Aorta (tissue), 5 donors: ENCODE measurements around the gene UCHL5. TPM values are rescaled to one million over a fixed set of nuclear protein-coding genes. Genes with fewer than 3 reads are reported as not detected.

Experiments used
- ATAC-seq: fragments of 200-7000 bp; cut with Tn5 transposase; one replicate; pipeline ENCODE4 v1.9.1; 2022; ENCODE audit warnings: moderate library complexity; ENCODE audit not compliant: low FRiP score
- DNase-seq, 2 donors: peaks; one replicate each; pipeline ENCODE4 v3.0.0-alpha.2; 2020
- H3K27ac ChIP-seq, 2 donors: one replicate each; pipeline ENCODE4 v1.5.1; 2013; ENCODE audit warnings: low read length in 2 of 2, mild to moderate bottlenecking in 2 of 2, moderate library complexity in 2 of 2, control low read depth in 1 of 2, inconsistent platforms in 1 of 2, low read depth in 1 of 2
- H3K27me3 ChIP-seq, 2 donors: one replicate each; pipeline ENCODE4 v1.6.1; 2013; ENCODE audit warnings: control low read depth in 1 of 2, low read length in 1 of 2, mild to moderate bottlenecking in 1 of 2, moderate library complexity in 1 of 2; ENCODE audit not compliant: insufficient read depth in 2 of 2, control insufficient read depth in 1 of 2
- H3K36me3 ChIP-seq, 2 donors: one replicate each; pipeline ENCODE4 v1.6.1; 2013; ENCODE audit warnings: control low read depth in 1 of 2, low read length in 1 of 2, mild to moderate bottlenecking in 1 of 2; ENCODE audit not compliant: insufficient read depth in 2 of 2, control insufficient read depth in 1 of 2
- H3K4me1 ChIP-seq, 2 donors: one replicate each; pipeline ENCODE4 v1.6.1; 2013; ENCODE audit warnings: low read length in 2 of 2, control low read depth in 1 of 2, mild to moderate bottlenecking in 1 of 2, moderate library complexity in 1 of 2; ENCODE audit not compliant: insufficient read depth in 2 of 2, control insufficient read depth in 1 of 2
- H3K4me3 ChIP-seq, 2 donors: one replicate each; pipeline ENCODE4 v1.5.1; 2013; ENCODE audit warnings: low read length in 2 of 2, control low read depth in 1 of 2, mild to moderate bottlenecking in 1 of 2
- H3K9me3 ChIP-seq: one replicate; pipeline ENCODE4 v1.6.1; 2013; ENCODE audit warnings: mild to moderate bottlenecking, low read length; ENCODE audit not compliant: control insufficient read depth
- WGBS, 2 donors: extraction: QIAGEN DNeasy Blood & Tissue Kit; methylation state at CpG; one replicate each; pipeline ENCODE4 v1.1.7; 2013; 5-methylcytosine and 5-hydroxymethylcytosine counted together
- intact Hi-C, 2 donors: fragments of 100-400 bp; cut with DNase I; formaldehyde crosslinking; loops; one replicate each; pipeline versions ENCODE4 v1.14.2 to v1.15.0; 2022
- polyA plus RNA-seq, 2 donors: library from polyadenylated mRNA; stranded (reverse); fragments of 200-250 nt; gene quantifications; one replicate each; pipeline ENCODE4 v1.2.3, GENCODE V29; 2013
- total RNA-seq, 2 donors: library from RNA; stranded (reverse); fragmentation: NEBNext Ultra II Directional; extraction: Animal tissue kit (Norgen Biotek cat#: 25700); gene quantifications; one replicate each; pipeline ENCODE4 v1.2.1, GENCODE V29; 2021
- donor health status: healthy with polysubstance abuse.
- donor health status: Bipolar disorder and iron deficiency.
- donor health status: DM: no; HTN: no; CAD: no.
- donor health status: DM: no; HTN: no; CAD: no.
- donor health status: DM: yes; HTN: yes; CAD: no.

UCHL5 gene
- total and polyA plus RNA-seq, 4 donors: 10.5 to 29.7 (median 22.1) TPM

DNA sequence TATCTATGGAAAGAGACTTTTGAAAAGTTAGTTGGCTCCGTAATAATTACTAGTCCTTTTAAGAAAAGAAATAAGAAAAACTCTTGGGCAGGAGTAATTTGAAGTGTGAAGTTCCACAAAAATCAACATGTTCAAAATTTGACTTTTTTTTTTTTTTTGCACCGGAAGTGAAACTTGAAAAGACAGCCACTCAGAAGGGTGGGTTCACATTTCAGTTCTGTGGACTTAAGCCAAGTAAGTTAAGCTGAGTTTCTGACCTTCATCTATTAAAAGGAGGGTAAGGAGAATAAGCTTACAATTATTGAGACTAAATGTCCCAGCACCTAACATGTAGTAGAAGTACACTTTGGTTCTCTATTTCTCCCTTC, 11.2 kb upstream of the UCHL5 start:
- H3K36me3 ChIP-seq: peaks cover 0 to 3% of the 10 kb centered on the region in 2 donors
- WGBS, 2 donors: 65 to 71% methylated on average over 2 of the region's 2 CpGs
- H3K4me1 ChIP-seq: peaks cover 0 to 2% of the 10 kb centered on the region in 2 donors
- DNase-seq (no peak), ATAC-seq (no peak)
- no peak overlapping the region for H3K4me3 ChIP-seq
- H3K27ac ChIP-seq: no peak overlapping the region
- intact Hi-C loops: no loop called here
- H3K9me3 ChIP-seq: no peaks in the 10 kb centered on the region
- no peaks in the 10 kb centered on the region for H3K27me3 ChIP-seq

DNA sequence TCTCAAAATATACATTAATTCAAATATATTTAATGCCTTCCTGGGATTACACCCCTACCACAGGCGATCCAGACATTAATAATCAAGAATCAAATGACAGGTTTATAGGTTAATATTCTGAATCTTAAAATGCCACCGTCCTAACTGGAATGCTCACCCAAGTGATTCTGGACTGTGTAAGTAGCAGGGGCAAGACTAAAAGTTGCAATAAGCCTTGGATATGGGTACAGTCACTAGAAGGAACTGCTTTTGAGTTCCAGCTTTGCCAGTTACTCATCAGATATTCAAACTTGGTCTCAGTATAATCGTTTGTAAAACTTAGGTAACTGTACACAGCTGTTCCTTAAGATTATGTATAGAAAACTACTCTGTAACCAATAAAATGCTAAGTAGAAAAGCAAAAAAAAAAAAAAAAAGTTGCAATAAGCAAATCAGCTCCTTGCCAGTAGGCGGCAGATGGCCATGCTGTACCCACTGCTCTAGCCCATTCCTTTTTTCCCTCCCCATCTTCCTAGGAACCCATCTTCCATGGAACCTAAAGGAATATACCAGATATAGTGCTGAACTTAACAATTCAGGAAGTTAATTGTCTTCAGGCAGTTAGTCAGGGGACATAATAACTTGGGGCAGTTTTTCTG, 10.7 kb upstream of the UCHL5 start:
- no peaks in the 10 kb centered on the region for H3K9me3 ChIP-seq
- ATAC-seq (no peak), DNase-seq (no peak)
- H3K4me3 ChIP-seq: no peak overlapping the region
- 84 to 87% methylated on average over 4 of the region's 4 CpGs for WGBS, 2 donors
- peaks cover 0 to 2% of the 10 kb centered on the region in 2 donors for H3K4me1 ChIP-seq
- no peaks in the 10 kb centered on the region for H3K27me3 ChIP-seq
- H3K36me3 ChIP-seq: peaks cover 0 to 3% of the 10 kb centered on the region in 2 donors
- intact Hi-C loops: no loop called here
- H3K27ac ChIP-seq: no peak overlapping the region

DNA sequence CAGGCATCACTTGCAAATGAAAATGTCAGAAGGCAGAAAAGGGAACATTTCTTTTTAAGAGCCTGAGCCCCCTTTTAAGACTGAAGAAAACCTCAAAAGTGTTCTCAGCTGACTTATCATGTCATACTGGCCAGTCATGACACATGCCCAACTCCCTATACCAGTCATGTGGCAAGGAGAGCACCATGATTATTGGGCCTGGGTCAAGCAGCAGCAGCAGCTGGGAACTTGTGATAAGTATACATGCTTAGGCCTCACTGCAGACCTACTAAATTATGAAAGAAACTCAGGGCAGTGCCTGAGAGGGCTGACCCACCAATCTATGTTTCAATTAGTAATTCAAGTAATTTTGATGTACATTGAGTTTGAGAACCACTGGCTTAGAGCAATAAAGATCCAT, 8.9 kb upstream of the UCHL5 start:
- ATAC-seq: no peak
- Histone ChIP-seq H3K27ac (no peak overlapping the region), H3K36me3 (peaks cover 0 to 3% of the 10 kb centered on the region in 2 donors), H3K4me3 (no peak overlapping the region), H3K27me3 (no peaks in the 10 kb centered on the region), H3K4me1 (peaks cover 2 to 4% of the 10 kb centered on the region in 2 donors), H3K9me3 (no peaks in the 10 kb centered on the region)
- intact Hi-C loops: no loop called here
- DNase-seq: no peak

DNA sequence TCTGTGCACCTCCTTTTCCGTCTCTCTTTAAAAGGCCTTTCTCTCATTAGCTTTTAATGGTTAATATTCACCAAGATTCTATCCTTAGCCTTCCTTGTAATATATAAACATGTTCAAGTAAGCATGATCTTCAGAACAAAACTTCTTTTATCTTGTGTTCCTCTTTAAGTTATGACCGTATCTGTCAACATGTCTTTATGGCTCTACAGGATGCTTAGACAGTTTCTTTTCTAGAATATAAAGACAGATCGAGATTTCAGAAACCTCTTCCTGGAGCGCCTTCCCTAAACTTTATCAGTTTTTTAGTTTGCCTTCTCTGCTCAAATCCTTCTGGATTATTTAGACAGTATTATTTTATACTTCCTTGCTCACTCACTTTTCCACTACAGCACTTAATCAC, 7.4 kb upstream of the UCHL5 start:
- Histone ChIP-seq H3K4me3 (no peak overlapping the region), H3K4me1 (peaks cover 2 to 4% of the 10 kb centered on the region in 2 donors), H3K36me3 (peaks cover 0 to 3% of the 10 kb centered on the region in 2 donors), H3K27ac (no peak overlapping the region), H3K9me3 (no peaks in the 10 kb centered on the region), H3K27me3 (no peaks in the 10 kb centered on the region)
- 90 to 92% methylated on average over 4 of the region's 4 CpGs for WGBS, 2 donors
- no peak for DNase-seq
- intact Hi-C loops: no loop called here
- no peak for ATAC-seq

DNA sequence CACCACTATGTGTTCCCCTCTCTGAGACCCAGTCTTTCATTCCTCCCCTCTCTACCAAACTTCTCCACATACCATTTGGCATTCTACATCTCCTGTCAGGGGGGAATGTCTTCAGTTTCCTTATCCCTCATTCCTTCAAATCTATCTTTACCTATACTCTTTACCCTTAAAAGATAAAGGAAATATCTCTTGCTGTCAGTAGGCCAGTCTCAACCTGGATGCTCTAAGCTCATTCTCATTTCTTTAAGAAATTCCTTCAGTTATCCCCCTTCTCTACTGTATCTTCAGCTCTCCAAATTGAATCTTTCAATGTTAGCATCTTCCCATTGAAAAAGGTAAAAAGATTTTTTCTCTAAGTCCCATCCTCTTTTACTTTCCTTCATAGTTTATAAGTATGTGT, 6.8 kb upstream of the UCHL5 start:
- H3K27me3 ChIP-seq: no peaks in the 10 kb centered on the region
- DNase-seq (no peak), ATAC-seq (no peak)
- H3K27ac ChIP-seq: no peak overlapping the region
- H3K9me3 ChIP-seq: no peaks in the 10 kb centered on the region
- intact Hi-C loops: no loop called here
- H3K4me3 ChIP-seq: no peak overlapping the region
- H3K4me1 ChIP-seq: peaks cover 2 to 4% of the 10 kb centered on the region in 2 donors
- peaks cover 0 to 3% of the 10 kb centered on the region in 2 donors for H3K36me3 ChIP-seq

DNA sequence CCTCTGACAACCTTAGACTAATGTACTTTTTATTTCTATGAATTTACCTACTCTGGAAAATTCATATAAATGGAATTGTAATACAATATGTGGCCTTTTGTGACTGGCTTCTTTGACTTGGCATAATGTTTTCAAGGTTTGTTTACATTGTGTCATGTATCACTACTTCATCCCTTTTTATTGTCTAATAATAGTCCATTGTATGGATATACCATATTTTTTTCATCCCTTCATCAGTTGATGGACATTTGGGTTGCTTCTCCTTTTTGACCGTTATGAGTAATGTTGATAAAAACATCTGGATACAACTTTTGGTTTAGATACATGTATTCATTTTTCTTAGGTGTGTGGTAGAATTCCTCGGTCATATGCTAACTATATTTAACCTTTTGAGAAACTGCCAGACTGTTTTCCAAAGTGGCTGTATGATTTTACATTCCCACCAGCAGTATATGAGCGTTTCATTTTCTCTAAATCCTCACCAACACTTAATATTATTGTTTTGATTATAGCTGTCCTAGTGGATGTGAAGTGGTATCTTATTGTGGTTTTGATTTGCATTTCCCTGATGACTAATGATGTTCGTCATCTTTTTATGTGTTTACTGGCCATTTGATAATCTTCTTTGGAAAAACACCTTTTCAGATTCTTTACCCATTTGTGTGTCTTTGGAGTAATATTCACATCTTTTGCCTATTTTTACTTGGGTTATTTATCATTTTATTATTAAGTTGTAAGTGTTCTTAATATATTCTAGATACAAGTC, 3.7 kb upstream of the UCHL5 start:
- DNase-seq (no peak), ATAC-seq (no peak)
- H3K4me3 ChIP-seq: no peak overlapping the region
- no peaks in the 10 kb centered on the region for H3K36me3 ChIP-seq
- intact Hi-C loops: loop anchor here in 1 of 2 donors (5.0 kb wide), 1 partner anchor 39 kb away; no protein-coding TSS in a partner anchor
- H3K27me3 ChIP-seq: no peaks in the 10 kb centered on the region
- H3K9me3 ChIP-seq: no peaks in the 10 kb centered on the region
- H3K4me1 ChIP-seq: peaks cover 2 to 4% of the 10 kb centered on the region in 2 donors
- 93 to 94% methylated on average over 4 of the region's 4 CpGs for WGBS, 2 donors
- H3K27ac ChIP-seq: no peak overlapping the region

DNA sequence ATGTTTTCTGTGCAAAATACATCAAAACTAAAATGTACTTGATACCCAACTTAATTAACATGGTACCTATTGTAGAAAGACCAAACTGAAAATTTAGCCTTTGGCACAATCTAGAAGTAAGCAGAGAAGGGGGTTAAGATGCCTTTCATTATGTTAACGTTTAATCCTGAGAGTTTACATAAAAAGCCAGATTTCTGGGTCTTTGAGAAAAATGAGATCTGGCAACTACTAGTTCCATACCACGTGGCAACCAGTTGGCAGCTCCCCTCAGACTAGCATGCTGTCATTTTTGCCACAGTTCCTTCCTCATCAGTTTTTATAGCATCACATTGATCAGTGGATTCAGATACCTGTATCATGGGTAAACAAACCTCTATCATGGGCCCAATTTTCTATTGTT, 1.8 kb upstream of the UCHL5 start:
- 2 to 3% methylated on average over 2 of the region's 2 CpGs for WGBS, 2 donors
- intact Hi-C loops: loop anchor here (2.0 to 5.0 kb wide), 2 partner anchors 41 to 44 kb away; partner anchors contain the start of gene GLRX2 (in 1 of the 2)
- Histone ChIP-seq H3K9me3 (no peaks in the 10 kb centered on the region), H3K4me1 (peaks cover 2 to 3% of the 10 kb centered on the region in 2 donors), H3K36me3 (no peaks in the 10 kb centered on the region), H3K27me3 (no peaks in the 10 kb centered on the region), H3K27ac (no peak overlapping the region), H3K4me3 (peak overlapping the region; percentile 4 to 62)
- ATAC-seq (no peak), DNase-seq (no peak)

DNA sequence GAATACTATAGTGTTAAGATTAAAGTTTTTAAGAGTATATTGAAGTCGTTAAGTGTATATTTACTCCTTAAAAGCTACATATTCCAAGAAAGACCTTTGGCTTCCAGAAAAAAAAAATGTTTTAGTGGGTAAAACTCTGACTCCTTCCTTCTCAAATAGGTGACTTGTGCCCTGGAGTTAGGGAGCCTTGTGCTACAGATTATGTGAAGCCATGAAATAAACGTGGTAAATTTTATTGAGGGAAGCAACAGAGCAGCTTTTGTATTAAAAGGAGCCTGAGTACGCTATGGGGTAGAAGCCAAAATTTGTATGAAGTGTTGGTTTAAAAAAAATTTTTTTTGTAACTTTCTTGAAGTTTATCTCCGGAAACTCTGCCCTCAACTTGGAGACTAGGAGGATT, 1.2 kb upstream of the UCHL5 start:
- WGBS, 2 donors: 1 to 2% methylated on average over 4 of the region's 4 CpGs
- Histone ChIP-seq H3K4me1 (peaks cover 2 to 3% of the 10 kb centered on the region in 2 donors), H3K9me3 (no peaks in the 10 kb centered on the region), H3K27me3 (no peaks in the 10 kb centered on the region), H3K36me3 (no peaks in the 10 kb centered on the region), H3K27ac (peak overlapping the region in 1 of 2 donors; percentile 36), H3K4me3 (peak overlapping the region; percentile 62 to 73)
- intact Hi-C loops: loop anchor here (2.0 to 5.0 kb wide), 2 partner anchors 42 to 44 kb away; partner anchors contain the start of gene GLRX2 (in 1 of the 2)
- ATAC-seq (no peak), DNase-seq (no peak)

DNA sequence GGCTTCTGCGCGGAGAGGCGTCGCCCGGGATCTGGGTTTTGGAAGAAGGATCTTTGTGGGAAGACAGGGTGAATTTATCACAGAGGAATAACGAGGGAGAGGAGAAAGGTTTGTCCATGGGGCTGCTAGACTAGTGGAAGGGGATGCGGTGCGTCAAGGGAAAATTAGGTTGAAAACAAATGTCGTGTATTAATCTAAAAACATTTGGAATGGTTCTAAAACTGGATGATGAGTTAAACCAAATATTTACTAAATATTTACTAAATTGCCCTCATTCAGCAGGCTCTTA, 899 bp upstream of the UCHL5 start:
- no peaks in the 10 kb centered on the region for H3K9me3 ChIP-seq
- H3K36me3 ChIP-seq: no peaks in the 10 kb centered on the region
- H3K4me1 ChIP-seq: peaks cover 2 to 3% of the 10 kb centered on the region in 2 donors
- 0% methylated on average over 9 of the region's 9 CpGs for WGBS, 2 donors
- H3K27me3 ChIP-seq: no peaks in the 10 kb centered on the region
- peak overlapping the region; percentile 62 to 73 for H3K4me3 ChIP-seq
- DNase-seq (no peak), ATAC-seq (no peak)
- peak overlapping the region in 1 of 2 donors; percentile 99 for H3K27ac ChIP-seq
- intact Hi-C loops: loop anchor here (2.0 to 5.0 kb wide), 2 partner anchors 42 to 45 kb away; partner anchors contain the start of gene GLRX2 (in 1 of the 2)
